ENCODE results near the gene C1orf185.
A peak's percentile ranks its signal among the peaks of the same experiment; 100 is the strongest.
"Not testable (repeated sequence)": the region's sequence is repeated elsewhere in the genome, so short reads cannot be mapped to it uniquely, and the experiment has no call there.

C1orf185 gene

GRCh38 chr1:51120629-51121028 is 18.6 kb downstream of the C1orf185 start:
- no peak for DNase-seq (ENCODE audit: low spot score)
- TF ChIP-seq, protein P1, sequence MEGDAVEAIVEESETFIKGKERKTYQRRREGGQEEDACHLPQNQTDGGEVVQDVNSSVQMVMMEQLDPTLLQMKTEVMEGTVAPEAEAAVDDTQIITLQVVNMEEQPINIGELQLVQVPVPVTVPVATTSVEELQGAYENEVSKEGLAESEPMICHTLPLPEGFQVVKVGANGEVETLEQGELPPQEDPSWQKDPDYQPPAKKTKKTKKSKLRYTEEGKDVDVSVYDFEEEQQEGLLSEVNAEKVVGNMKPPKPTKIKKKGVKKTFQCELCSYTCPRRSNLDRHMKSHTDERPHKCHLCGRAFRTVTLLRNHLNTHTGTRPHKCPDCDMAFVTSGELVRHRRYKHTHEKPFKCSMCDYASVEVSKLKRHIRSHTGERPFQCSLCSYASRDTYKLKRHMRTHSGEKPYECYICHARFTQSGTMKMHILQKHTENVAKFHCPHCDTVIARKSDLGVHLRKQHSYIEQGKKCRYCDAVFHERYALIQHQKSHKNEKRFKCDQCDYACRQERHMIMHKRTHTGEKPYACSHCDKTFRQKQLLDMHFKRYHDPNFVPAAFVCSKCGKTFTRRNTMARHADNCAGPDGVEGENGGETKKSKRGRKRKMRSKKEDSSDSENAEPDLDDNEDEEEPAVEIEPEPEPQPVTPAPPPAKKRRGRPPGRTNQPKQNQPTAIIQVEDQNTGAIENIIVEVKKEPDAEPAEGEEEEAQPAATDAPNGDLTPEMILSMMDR (IDR thresholded peaks at IDR 0.05; ENCODE audit: borderline replicate concordance, control extremely low read depth, extremely low read depth, insufficient read depth, missing control alignments): no peak
- in situ Hi-C loops (cut with MboI; ENCODE audit: low sequenced_read_pairs, unreplicated experiment): no loop called here

DNA sequence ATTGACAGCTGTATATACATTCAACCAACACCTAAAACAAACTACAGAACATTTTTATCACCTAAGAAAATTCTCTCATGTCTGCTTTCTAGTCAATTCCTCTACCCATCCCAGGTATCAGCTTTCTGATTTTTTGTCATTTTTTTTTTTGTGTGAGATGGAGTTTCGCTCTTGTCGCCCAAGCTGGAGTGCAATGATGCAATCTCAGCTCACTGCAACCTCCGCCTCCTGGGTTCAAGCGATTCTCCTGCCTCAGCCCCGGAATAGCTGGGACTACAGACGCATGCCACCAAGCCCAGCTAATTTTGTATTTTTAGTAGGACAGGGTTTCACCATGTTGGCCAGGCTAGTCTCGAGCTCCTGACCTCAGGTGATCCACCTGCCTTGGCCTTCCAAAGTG is 25.1 kb downstream of the C1orf185 start:
- in situ Hi-C loops (cut with MboI; ENCODE audit: low sequenced_read_pairs, unreplicated experiment); DNase-seq (ENCODE audit: low spot score): not testable (repeated sequence)

- DNase-seq (ENCODE audit: low spot score): peak; percentile 16
- TF ChIP-seq, protein P1 (IDR thresholded peaks at IDR 0.05; ENCODE audit: borderline replicate concordance, control extremely low read depth, extremely low read depth, insufficient read depth, missing control alignments): no peak
- in situ Hi-C loops (cut with MboI; ENCODE audit: low sequenced_read_pairs, unreplicated experiment): no loop called here
Observed at GRCh38 chr1:51131185-51131584, 29.2 kb downstream of the C1orf185 start.

DNA sequence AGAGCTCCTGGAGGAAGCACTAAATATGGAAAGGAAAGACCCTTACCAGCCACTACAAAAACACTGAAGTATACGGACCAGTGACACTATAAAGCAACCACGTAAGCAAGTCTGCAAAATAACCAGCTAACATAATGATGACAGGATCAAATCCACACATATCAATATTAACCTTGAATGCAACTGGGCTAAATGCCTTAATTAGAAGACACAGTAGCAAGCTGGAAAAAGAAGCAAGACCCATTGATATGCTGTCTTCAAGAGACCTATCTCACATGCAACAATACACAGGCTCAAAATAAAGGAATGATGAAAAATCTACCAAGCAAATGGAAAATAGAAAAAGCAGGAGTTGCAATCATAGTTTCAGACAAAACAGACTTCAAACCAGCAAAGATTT is 31.0 kb downstream of the C1orf185 start:
- TF ChIP-seq, protein P1 (IDR thresholded peaks at IDR 0.05; ENCODE audit: borderline replicate concordance, control extremely low read depth, extremely low read depth, insufficient read depth, missing control alignments): no peak
- in situ Hi-C loops (cut with MboI; ENCODE audit: low sequenced_read_pairs, unreplicated experiment): no loop called here
- DNase-seq (ENCODE audit: low spot score): no peak

DNA sequence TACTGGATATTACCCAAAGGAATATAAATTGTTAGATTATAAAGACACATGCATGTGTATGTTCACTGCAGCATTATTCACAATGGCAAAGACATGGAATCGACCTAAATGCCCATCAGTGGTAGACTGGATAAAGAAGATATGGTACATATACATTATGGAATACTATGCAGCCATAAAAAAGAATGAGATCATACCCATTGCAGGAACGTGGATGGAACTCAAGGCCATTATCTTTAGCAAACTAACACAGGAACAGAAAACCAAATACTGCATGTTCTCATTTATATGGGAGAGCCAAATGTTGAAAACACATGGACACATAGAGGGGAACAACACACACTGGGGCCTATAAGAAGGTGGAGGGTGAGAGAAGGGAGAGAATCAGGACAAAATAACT is 35.7 kb downstream of the C1orf185 start:
- in situ Hi-C loops (cut with MboI; ENCODE audit: low sequenced_read_pairs, unreplicated experiment); DNase-seq (ENCODE audit: low spot score): not testable (repeated sequence)

DNA sequence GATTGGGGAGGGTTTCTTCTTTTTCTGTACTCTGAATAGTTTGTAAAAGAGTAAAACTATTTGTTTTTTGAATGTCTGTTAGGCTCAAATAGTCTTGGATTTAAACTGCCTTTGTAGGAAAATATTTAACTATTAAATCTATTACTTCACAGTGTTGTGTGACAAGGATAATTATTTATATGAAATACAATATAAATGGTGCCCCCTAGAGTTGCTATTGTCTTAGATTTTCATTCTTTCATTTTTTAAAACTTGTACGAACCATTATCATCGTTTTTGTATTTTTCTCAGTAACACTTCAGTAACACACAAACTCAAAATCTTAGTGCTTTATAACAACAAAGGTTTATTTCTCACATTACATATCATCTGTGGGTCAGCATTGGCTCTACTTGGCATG is 37.4 kb downstream of the C1orf185 start:
- DNase-seq (ENCODE audit: low spot score): no peak

DNA sequence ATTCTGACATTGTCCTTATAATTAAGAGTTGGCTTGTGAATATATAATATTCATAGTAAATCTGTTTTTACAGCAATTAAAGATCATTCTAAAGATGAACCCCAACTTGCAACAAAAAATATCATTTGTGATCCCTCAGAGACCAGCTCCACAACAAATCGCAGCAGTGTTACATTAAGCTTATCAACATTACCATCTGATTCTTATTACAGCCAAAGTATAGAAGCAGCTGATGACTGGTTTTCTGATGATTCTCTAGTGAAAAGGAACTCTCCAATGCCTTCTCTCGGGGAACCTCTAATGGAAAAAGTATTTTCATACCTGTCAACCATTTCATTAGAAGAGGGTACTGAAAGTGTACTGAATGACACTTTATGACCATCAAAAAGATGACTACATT is 45.4 kb downstream of the C1orf185 start:
- TF ChIP-seq, protein P1 (IDR thresholded peaks at IDR 0.05; ENCODE audit: borderline replicate concordance, control extremely low read depth, extremely low read depth, insufficient read depth, missing control alignments): no peak
- in situ Hi-C loops (cut with MboI; ENCODE audit: low sequenced_read_pairs, unreplicated experiment): no loop called here
- no peak for DNase-seq (ENCODE audit: low spot score)

More for the DNA sequence above, 37.4 kb downstream of the C1orf185 start:
- in situ Hi-C loops (cut with MboI; ENCODE audit: low sequenced_read_pairs, unreplicated experiment): no loop called here
- TF ChIP-seq, protein P1 (IDR thresholded peaks at IDR 0.05; ENCODE audit: borderline replicate concordance, control extremely low read depth, extremely low read depth, insufficient read depth, missing control alignments): no peak

DNA sequence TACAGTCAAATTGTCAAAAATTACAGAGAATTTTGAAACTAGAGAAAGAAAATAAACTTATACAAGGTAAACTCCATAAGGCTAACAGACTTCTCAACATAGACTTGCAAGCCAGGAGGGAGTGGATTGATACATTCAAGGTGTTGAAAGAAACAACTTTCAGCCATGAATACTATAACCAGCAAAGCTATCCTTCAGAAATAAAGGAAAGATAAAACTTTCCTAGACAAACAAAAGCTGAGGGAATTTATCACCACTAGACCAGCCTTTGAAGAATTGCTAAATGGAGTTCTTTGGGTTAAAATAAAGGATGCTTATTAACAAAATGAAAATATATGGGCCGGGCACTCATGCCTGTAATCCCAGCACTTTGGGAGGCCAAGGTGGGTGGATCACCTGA is 52.7 kb downstream of the C1orf185 start:
- TF ChIP-seq, protein P1 (IDR thresholded peaks at IDR 0.05; ENCODE audit: borderline replicate concordance, control extremely low read depth, extremely low read depth, insufficient read depth, missing control alignments): no peak
- DNase-seq (ENCODE audit: low spot score): no peak
- in situ Hi-C loops (cut with MboI; ENCODE audit: low sequenced_read_pairs, unreplicated experiment): no loop called here

All from GM13976 (cell line).